ENCODE data around the gene TDRD5.

TDRD5 gene

GRCh38 chr1:179550746-179551682, 40.6 kb upstream of the TDRD5 start:
- TF ChIP-seq, protein P1, sequence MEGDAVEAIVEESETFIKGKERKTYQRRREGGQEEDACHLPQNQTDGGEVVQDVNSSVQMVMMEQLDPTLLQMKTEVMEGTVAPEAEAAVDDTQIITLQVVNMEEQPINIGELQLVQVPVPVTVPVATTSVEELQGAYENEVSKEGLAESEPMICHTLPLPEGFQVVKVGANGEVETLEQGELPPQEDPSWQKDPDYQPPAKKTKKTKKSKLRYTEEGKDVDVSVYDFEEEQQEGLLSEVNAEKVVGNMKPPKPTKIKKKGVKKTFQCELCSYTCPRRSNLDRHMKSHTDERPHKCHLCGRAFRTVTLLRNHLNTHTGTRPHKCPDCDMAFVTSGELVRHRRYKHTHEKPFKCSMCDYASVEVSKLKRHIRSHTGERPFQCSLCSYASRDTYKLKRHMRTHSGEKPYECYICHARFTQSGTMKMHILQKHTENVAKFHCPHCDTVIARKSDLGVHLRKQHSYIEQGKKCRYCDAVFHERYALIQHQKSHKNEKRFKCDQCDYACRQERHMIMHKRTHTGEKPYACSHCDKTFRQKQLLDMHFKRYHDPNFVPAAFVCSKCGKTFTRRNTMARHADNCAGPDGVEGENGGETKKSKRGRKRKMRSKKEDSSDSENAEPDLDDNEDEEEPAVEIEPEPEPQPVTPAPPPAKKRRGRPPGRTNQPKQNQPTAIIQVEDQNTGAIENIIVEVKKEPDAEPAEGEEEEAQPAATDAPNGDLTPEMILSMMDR (conservative IDR thresholded peaks at IDR 0.05; ENCODE audit: low read depth), result no peak
- ChIA-PET POLR2A (ENCODE audit: low non-redundant PET) (no interaction called here), CTCF (interaction anchor here (0.6 kb wide), 1 partner anchor 10 kb away, joined by 5 read pairs; no protein-coding TSS in a partner anchor)
- DNase-seq (ENCODE audit: low spot score), result peak; percentile 41
- H3K27ac ChIP-seq, result no peak overlapping the region

DNA sequence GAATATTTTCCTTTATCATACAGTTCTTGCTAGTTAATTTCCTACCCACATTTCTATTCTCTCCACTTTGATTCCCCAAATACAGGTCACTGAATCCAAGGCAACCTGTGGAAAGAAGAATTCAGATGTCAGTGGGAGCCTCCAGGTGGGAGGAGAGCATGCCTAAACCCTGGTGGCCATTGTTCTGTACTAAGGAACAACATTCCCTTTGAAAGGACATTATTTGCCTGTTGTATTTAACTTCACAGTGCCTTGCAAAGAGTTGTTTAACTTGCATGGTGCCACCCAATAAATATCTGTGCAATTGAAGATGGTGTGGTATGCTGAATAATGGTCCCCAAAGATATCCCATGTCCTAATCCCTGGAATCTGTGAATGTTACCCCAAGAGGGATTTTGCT, 37.2 kb upstream of the TDRD5 start:
- DNase-seq (ENCODE audit: low spot score), result no peak
- POLR2A ChIA-PET (ENCODE audit: low non-redundant PET), result no interaction called here
- CTCF ChIA-PET, result no interaction called here
- TF ChIP-seq, protein P1 (conservative IDR thresholded peaks at IDR 0.05; ENCODE audit: low read depth), result no peak
- H3K27ac ChIP-seq, result no peak overlapping the region

DNA sequence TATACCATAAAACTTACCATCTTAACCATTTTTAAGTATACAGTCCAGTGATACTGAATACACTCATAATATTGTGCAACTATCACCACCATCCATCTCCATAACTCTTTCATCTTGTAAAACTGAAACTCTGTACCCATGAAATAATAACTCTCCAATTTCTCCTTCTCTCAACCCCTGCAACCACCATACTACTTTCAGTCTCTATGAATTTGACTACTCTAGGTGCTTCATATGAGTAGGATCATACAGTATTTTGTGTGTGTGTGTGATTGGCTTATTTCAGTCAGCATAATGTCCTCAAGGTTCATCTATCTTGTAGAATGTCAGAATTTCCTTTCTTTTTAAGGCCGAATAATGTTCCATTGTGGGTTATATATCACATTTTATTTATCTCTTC, 33.6 kb upstream of the TDRD5 start:
- TF ChIP-seq, protein P1 (conservative IDR thresholded peaks at IDR 0.05; ENCODE audit: low read depth), result no peak
- H3K27ac ChIP-seq, result no peak overlapping the region
- ChIA-PET POLR2A (ENCODE audit: low non-redundant PET) (no interaction called here), CTCF (no interaction called here)
- no peak for DNase-seq (ENCODE audit: low spot score)

- POLR2A ChIA-PET (ENCODE audit: low non-redundant PET), result interaction anchor here (0.7 kb wide), 1 partner anchor 108 kb away, joined by 3 read pairs; no protein-coding TSS in a partner anchor
- DNase-seq (ENCODE audit: low spot score), result no peak
- CTCF ChIA-PET, result no interaction called here
These were observed 15.9 kb upstream of the TDRD5 start, which contains the start of gene NPHS2 for GRCh38 chr1:179575497-179576314. NPHS2 (minus strand) TSS chr1:179575948; CDS start chr1:179575864, 84 bp downstream.

GRCh38 chr1:179576509-179576908, 15.1 kb upstream of the TDRD5 start:
- no peak overlapping the region for H3K27ac ChIP-seq
- TF ChIP-seq, protein P1 (conservative IDR thresholded peaks at IDR 0.05; ENCODE audit: low read depth), result no peak
- ChIA-PET CTCF (no interaction called here), POLR2A (ENCODE audit: low non-redundant PET) (no interaction called here)
- no peak for DNase-seq (ENCODE audit: low spot score)

More at GRCh38 chr1:179575497-179576314, 15.9 kb upstream of the TDRD5 start, which contains the start of gene NPHS2:
- TF ChIP-seq, protein P1 (conservative IDR thresholded peaks at IDR 0.05; ENCODE audit: low read depth), result no peak
- no peak within 1 kb of the TSS for H3K27ac ChIP-seq

GRCh38 chr1:179583771-179584320, 7.8 kb upstream of the TDRD5 start:
- CTCF ChIA-PET, result no interaction called here
- POLR2A ChIA-PET (ENCODE audit: low non-redundant PET), result no interaction called here
- DNase-seq (ENCODE audit: low spot score), result no peak
- H3K27ac ChIP-seq, result no peak overlapping the region
- TF ChIP-seq, protein P1 (conservative IDR thresholded peaks at IDR 0.05; ENCODE audit: low read depth), result no peak
